Ovary (tissue), 9 donors: ENCODE measurements around the gene KRT75. TPM values are rescaled to one million over a fixed set of nuclear protein-coding genes. Genes with fewer than 3 reads are reported as not detected.

Experiments
- DNase-seq, 5 donors: peaks; one replicate each; pipeline ENCODE4 v3.0.0-alpha.2; 2019 to 2020
- H3K27ac ChIP-seq, 2 donors: fragments of 200-600 bp; one replicate each; pipeline versions ENCODE4 v1.5.1 to v1.8.0; 2019 to 2022
- H3K27me3 ChIP-seq: fragments of 200-600 bp; one replicate; pipeline ENCODE4 v1.8.0; 2022
- H3K36me3 ChIP-seq: fragments of 200-600 bp; sonication (generic); one replicate; pipeline ENCODE4 v1.5.1; 2019
- H3K4me1 ChIP-seq: one replicate; pipeline ENCODE4 v1.8.1; 2013; ENCODE audit warnings: mild to moderate bottlenecking, moderate library complexity; ENCODE audit not compliant: insufficient read depth
- H3K4me3 ChIP-seq: fragments of 200-600 bp; sonication (generic); one replicate; pipeline ENCODE4 v1.5.1; 2017
- H3K9me3 ChIP-seq, 2 donors: fragments of 200-600 bp in 1 of 2; sonication (generic) in 1 of 2; one replicate each; pipeline versions ENCODE4 v1.5.1 to v1.8.1; 2013 to 2019; ENCODE audit warnings: mild to moderate bottlenecking in 1 of 2, moderate library complexity in 1 of 2
- EP300 ChIP-seq: sonication (generic); formaldehyde crosslinking; IDR thresholded peaks from one replicate; pipeline ENCODE4 v1.6.1; 2017; ENCODE audit warnings: antibody characterized with exemption
- POLR2A ChIP-seq: fragments of 450-650 bp; IDR thresholded peaks from one replicate; pipeline ENCODE4 v1.6.1; 2017; ENCODE audit warnings: antibody characterized with exemption, mild to moderate bottlenecking, moderate library complexity
- WGBS, 3 donors: extraction: QIAGEN DNeasy Blood & Tissue Kit in 1 of 3; methylation state at CpG; one replicate each; pipeline versions ENCODE4 v1.1.5 to v1.1.7; 2013 to 2017; 5-methylcytosine and 5-hydroxymethylcytosine counted together
- intact Hi-C, 4 donors: fragments of 100-400 bp; cut with DNase I; formaldehyde crosslinking; loops; one replicate each; pipeline versions ENCODE4 v1.11.0 to v1.15.1; 2022 to 2023
- polyA plus RNA-seq, 2 donors: library from polyadenylated mRNA; stranded (reverse); fragments of 200-250 nt in 1 of 2; fragments of 350-450 nt in 1 of 2; fragmentation: Illumina TruSeq in 1 of 2; extraction: RNeasy Lipid Tissue Mini Kit (QIAGEN cat#74804) in 1 of 2; gene quantifications; one replicate each; pipeline ENCODE4 v1.2.3, GENCODE V29; 2013 to 2014
- total RNA-seq, 7 donors: library from RNA; depleted of rRNA in 2 of 7; stranded (reverse); fragments of >200 nt in 2 of 7; fragmentation: NEBNext Ultra II Directional in 3 of 7; extraction: Animal tissue kit (Norgen Biotek cat#: 25700) in 3 of 7; gene quantifications; one replicate each; pipeline versions ENCODE4 v1.1.0 to v1.2.4, GENCODE V29; 2016 to 2023
- TF ChIP-seq, protein P1 (sequence below), 3 donors: fragments of 450-650 bp in 2 of 3; fragments of 200-600 bp in 1 of 3; IDR thresholded peaks; one replicate each; pipeline versions ENCODE4 v1.5.1 to v1.8.0; 2016 to 2022; ENCODE audit warnings: antibody characterized with exemption in 3 of 3, mild to moderate bottlenecking in 1 of 3
- donor health status: DM: no; HTN: no; CAD: no; lungs with moderate emphysema.
- donor health status: DM: no; HTN: no; CAD: no.
- donor health status: Bipolar disorder and iron deficiency.
- donor health status: DM: yes; HTN: yes; CAD: no.
- donor health status: DM: no; HTN: no; CAD: no.
- donor health status: DM: yes; HTN: yes; CAD: no.

The KRT75 gene
- total and polyA plus RNA-seq, 9 donors: 0.08 TPM; not detected in 8

DNA sequence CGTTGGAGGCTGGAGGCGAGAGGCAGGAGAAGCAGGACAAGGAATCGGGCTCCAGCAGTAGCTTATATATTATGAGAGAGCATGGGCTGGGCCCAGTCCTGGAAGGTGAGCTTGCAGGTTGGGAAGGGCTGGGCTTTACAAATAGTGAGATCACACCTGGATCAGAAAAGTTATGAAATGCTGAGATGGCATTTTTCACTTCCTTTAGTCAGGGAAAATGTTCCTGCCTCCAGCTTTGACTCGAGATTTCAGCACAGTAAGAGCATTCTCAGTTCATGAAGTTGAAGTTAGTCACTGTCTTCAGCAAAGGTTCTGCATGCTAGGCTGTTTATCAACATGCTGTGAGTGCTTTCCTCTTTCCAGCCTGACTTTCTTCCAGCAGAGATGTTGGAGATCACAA is 39.6 kb upstream of the KRT75 start, which contains the start of gene KRT6C:
KRT6C (minus strand) TSS at position 38 of the 400 bp plus-strand sequence. CDS start 68 bp downstream, outside the sequence.
- H3K4me1 ChIP-seq: no peaks in the 10 kb centered on the region
- TF ChIP-seq, protein P1, sequence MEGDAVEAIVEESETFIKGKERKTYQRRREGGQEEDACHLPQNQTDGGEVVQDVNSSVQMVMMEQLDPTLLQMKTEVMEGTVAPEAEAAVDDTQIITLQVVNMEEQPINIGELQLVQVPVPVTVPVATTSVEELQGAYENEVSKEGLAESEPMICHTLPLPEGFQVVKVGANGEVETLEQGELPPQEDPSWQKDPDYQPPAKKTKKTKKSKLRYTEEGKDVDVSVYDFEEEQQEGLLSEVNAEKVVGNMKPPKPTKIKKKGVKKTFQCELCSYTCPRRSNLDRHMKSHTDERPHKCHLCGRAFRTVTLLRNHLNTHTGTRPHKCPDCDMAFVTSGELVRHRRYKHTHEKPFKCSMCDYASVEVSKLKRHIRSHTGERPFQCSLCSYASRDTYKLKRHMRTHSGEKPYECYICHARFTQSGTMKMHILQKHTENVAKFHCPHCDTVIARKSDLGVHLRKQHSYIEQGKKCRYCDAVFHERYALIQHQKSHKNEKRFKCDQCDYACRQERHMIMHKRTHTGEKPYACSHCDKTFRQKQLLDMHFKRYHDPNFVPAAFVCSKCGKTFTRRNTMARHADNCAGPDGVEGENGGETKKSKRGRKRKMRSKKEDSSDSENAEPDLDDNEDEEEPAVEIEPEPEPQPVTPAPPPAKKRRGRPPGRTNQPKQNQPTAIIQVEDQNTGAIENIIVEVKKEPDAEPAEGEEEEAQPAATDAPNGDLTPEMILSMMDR (IDR thresholded peaks at IDR 0.05): no peak
- TF ChIP-seq EP300 (no peak), POLR2A (no peak)
- H3K9me3 ChIP-seq: no peaks in the 10 kb centered on the region
- 76 to 88% (median 79%) methylated on average over 4 of the region's 4 CpGs for WGBS, 3 donors
- no peaks in the 10 kb centered on the region for H3K36me3 ChIP-seq
- H3K4me3 ChIP-seq: no peak within 1 kb of the TSS
- no peak for DNase-seq
- H3K27ac ChIP-seq: no peak within 1 kb of the TSS
- intact Hi-C loops: no loop called here
- no peaks in the 10 kb centered on the region for H3K27me3 ChIP-seq

DNA sequence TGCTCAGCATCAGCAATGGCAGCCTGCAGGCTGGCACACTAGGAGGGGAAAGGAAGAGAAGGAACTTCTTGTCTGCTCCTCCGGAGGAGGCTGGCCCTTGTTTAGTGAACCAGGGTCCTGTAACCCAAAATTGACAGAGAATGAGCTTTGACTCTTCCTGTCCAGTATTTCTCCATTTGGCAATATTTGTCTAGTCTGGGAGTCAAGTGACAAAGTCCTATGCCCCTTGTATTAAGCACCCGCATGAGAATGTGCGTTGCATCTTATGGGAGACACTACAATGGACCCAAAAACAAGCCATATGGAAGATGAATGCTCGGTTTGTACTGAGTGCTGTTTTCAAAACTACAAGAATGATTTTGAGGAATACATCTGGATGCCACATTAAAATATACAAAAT is 35.7 kb upstream of the KRT75 start:
- DNase-seq: no peak
- Histone ChIP-seq H3K36me3 (no peaks in the 10 kb centered on the region), H3K4me3 (no peak overlapping the region), H3K4me1 (no peaks in the 10 kb centered on the region), H3K27ac (no peak overlapping the region), H3K9me3 (no peaks in the 10 kb centered on the region), H3K27me3 (no peaks in the 10 kb centered on the region)
- 65 to 91% (median 90%) methylated on average over 4 of the region's 4 CpGs for WGBS, 3 donors
- no peak for TF ChIP-seq EP300
- TF ChIP-seq, protein P1 (IDR thresholded peaks at IDR 0.05): no peak
- no peak for TF ChIP-seq POLR2A
- intact Hi-C loops: no loop called here

DNA sequence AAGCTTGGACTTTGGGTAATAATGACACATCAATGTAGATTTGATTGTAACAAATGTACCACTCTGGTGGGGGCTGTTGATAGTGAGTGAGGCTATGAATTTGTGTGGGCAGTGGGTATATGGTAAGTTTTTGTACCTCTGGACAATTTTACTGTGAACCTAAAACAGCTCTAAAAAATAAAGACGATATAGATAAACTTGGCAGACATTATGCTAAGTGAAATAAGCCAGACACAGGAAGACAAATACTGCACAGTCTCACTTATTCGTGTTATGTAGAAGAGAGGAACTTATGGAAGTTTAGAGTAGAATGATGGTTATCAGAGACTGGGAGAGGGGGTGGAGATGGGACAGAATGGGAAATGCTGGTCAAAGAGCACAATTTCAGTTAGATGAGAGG is 30.7 kb upstream of the KRT75 start:
- no peaks in the 10 kb centered on the region for H3K27me3 ChIP-seq
- no peaks in the 10 kb centered on the region for H3K36me3 ChIP-seq
- TF ChIP-seq, protein P1 (IDR thresholded peaks at IDR 0.05): no peak
- no peak for TF ChIP-seq EP300
- no peak for TF ChIP-seq POLR2A
- 8 to 17% (median 16%) methylated on average over 2 of the region's 2 CpGs for WGBS, 3 donors
- H3K4me3 ChIP-seq: no peak overlapping the region
- no peak overlapping the region for H3K27ac ChIP-seq
- DNase-seq: no peak
- intact Hi-C loops: no loop called here
- H3K9me3 ChIP-seq: no peaks in the 10 kb centered on the region
- no peaks in the 10 kb centered on the region for H3K4me1 ChIP-seq

DNA sequence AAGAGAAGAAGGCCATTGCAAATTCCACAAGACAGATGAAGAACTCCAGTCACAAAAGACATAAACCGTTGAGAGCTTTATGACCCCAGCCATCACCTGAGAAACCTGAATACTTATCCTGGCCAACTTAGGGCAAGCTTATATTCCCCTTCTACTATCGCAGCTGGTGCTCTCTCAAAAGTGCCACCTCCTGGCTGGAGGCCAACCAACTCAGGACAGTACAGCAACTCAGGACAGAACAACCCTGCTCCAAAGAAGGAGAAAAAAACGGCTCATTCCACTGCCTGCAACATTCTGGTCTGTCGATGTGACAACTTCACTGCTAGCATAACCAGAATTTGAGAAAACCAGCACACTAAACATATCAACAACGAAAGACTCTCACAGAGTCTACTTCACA is 27.5 kb upstream of the KRT75 start:
- DNase-seq: no peak
- no peak overlapping the region for H3K27ac ChIP-seq
- WGBS, 3 donors: 58 to 80% (median 68%) methylated on average over 5 of the region's 5 CpGs
- H3K4me3 ChIP-seq: no peak overlapping the region
- H3K36me3 ChIP-seq: no peaks in the 10 kb centered on the region
- H3K4me1 ChIP-seq: no peaks in the 10 kb centered on the region
- no peaks in the 10 kb centered on the region for H3K9me3 ChIP-seq
- no peaks in the 10 kb centered on the region for H3K27me3 ChIP-seq
- intact Hi-C loops: no loop called here
- TF ChIP-seq EP300: no peak
- TF ChIP-seq, protein P1 (IDR thresholded peaks at IDR 0.05): no peak
- TF ChIP-seq POLR2A: no peak
